Measurements from ENCODE around the gene C2orf69. TPM values are rescaled to one million over a fixed set of nuclear protein-coding genes. Genes with fewer than 3 reads are reported as not detected.

Gene C2orf69
- total and polyA plus RNA-seq, 2 experiments from 2014 or later, result 33.4 to 39.2 TPM

GRCh38 chr2:199922856-199923255 is 11.8 kb downstream of the C2orf69 start:
- peak overlapping the region; percentile 66 for H3K27ac Mint-ChIP-seq
- peaks cover 31% of the 10 kb centered on the region for H3K4me1 Mint-ChIP-seq
- Histone ChIP-seq H3K4me3 (no peak overlapping the region), H3K9me2 (ENCODE audit: insufficient read depth) (no peaks in the 10 kb centered on the region), H3K36me3 (ENCODE audit: insufficient read depth) (peaks cover 1% of the 10 kb centered on the region; the same call in 1 of the 2 replicates), H3F3A (replicated peaks; ENCODE audit: low read depth) (no peaks in the 10 kb centered on the region), H3K79me2 (replicated peaks; ENCODE audit: insufficient read depth) (peaks cover 92% of the 10 kb centered on the region), H3K4me1 (ENCODE audit: insufficient read depth) (peaks cover 35% of the 10 kb centered on the region), H3K27me3 (ENCODE audit: insufficient read depth) (no peaks in the 10 kb centered on the region), H3K4me2 (0 out of 2 replicates have a peak overlapping the region, but pooled peaks have one; percentile 25), H3K27ac (ENCODE audit: low read depth) (0 out of 2 replicates have a peak overlapping the region, but pooled peaks have one; percentile 42), H4K20me1 (replicated peaks; ENCODE audit: insufficient read depth) (peaks cover 50% of the 10 kb centered on the region), H2AFZ (no peak overlapping the region)
- TF ChIP-seq, protein P1, sequence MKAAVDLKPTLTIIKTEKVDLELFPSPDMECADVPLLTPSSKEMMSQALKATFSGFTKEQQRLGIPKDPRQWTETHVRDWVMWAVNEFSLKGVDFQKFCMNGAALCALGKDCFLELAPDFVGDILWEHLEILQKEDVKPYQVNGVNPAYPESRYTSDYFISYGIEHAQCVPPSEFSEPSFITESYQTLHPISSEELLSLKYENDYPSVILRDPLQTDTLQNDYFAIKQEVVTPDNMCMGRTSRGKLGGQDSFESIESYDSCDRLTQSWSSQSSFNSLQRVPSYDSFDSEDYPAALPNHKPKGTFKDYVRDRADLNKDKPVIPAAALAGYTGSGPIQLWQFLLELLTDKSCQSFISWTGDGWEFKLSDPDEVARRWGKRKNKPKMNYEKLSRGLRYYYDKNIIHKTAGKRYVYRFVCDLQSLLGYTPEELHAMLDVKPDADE (IDR thresholded peaks at IDR 0.05), result no peak
- TF ChIP-seq ZNF331 (CRISPR knock-in tag; IDR thresholded peaks at IDR 0.05; ENCODE audit: low read depth), result no peak
- no peak for TF ChIP-seq EZH2phosphoT487 (IDR thresholded peaks at IDR 0.05; ENCODE audit: unreplicated experiment)
- TF ChIP-seq STAT1 (IDR thresholded peaks at IDR 0.05; ENCODE audit: unreplicated experiment), result no peak
- TF ChIP-seq, protein P2, sequence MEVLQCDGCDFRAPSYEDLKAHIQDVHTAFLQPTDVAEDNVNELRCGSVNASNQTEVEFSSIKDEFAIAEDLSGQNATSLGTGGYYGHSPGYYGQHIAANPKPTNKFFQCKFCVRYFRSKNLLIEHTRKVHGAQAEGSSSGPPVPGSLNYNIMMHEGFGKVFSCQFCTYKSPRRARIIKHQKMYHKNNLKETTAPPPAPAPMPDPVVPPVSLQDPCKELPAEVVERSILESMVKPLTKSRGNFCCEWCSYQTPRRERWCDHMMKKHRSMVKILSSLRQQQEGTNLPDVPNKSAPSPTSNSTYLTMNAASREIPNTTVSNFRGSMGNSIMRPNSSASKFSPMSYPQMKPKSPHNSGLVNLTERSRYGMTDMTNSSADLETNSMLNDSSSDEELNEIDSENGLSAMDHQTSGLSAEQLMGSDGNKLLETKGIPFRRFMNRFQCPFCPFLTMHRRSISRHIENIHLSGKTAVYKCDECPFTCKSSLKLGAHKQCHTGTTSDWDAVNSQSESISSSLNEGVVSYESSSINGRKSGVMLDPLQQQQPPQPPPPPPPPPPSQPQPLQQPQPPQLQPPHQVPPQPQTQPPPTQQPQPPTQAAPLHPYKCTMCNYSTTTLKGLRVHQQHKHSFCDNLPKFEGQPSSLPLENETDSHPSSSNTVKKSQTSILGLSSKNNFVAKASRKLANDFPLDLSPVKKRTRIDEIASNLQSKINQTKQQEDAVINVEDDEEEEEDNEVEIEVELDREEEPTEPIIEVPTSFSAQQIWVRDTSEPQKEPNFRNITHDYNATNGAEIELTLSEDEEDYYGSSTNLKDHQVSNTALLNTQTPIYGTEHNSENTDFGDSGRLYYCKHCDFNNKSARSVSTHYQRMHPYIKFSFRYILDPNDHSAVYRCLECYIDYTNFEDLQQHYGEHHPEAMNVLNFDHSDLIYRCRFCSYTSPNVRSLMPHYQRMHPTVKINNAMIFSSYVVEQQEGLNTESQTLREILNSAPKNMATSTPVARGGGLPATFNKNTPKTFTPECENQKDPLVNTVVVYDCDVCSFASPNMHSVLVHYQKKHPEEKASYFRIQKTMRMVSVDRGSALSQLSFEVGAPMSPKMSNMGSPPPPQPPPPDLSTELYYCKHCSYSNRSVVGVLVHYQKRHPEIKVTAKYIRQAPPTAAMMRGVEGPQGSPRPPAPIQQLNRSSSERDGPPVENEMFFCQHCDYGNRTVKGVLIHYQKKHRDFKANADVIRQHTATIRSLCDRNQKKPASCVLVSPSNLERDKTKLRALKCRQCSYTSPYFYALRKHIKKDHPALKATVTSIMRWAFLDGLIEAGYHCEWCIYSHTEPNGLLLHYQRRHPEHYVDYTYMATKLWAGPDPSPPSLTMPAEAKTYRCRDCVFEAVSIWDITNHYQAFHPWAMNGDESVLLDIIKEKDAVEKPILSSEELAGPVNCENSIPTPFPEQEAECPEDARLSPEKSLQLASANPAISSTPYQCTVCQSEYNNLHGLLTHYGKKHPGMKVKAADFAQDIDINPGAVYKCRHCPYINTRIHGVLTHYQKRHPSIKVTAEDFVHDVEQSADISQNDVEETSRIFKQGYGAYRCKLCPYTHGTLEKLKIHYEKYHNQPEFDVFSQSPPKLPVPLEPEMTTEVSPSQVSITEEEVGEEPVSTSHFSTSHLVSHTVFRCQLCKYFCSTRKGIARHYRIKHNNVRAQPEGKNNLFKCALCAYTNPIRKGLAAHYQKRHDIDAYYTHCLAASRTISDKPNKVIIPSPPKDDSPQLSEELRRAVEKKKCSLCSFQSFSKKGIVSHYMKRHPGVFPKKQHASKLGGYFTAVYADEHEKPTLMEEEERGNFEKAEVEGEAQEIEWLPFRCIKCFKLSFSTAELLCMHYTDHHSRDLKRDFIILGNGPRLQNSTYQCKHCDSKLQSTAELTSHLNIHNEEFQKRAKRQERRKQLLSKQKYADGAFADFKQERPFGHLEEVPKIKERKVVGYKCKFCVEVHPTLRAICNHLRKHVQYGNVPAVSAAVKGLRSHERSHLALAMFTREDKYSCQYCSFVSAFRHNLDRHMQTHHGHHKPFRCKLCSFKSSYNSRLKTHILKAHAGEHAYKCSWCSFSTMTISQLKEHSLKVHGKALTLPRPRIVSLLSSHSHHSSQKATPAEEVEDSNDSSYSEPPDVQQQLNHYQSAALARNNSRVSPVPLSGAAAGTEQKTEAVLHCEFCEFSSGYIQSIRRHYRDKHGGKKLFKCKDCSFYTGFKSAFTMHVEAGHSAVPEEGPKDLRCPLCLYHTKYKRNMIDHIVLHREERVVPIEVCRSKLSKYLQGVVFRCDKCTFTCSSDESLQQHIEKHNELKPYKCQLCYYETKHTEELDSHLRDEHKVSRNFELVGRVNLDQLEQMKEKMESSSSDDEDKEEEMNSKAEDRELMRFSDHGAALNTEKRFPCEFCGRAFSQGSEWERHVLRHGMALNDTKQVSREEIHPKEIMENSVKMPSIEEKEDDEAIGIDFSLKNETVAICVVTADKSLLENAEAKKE (CRISPR knock-in tag; IDR thresholded peaks at IDR 0.05), result no peak
- no peak for TF ChIP-seq POLR2AphosphoS5 (IDR thresholded peaks at IDR 0.05; ENCODE audit: low read depth)
- no peak for TF ChIP-seq REST (IDR thresholded peaks at IDR 0.05; ENCODE audit: unreplicated experiment)
- no peak for TF ChIP-seq JUNB (IDR thresholded peaks at IDR 0.05; ENCODE audit: unreplicated experiment)
- TF ChIP-seq NANOG (IDR thresholded peaks at IDR 0.05; ENCODE audit: borderline replicate concordance), result no peak
- peaks cover 7% of the 10 kb centered on the region for H3K27me3 Mint-ChIP-seq (ENCODE audit: insufficient read depth, low read depth, poor library complexity)
- ATAC-seq (peak; percentile 38; the same call in 2 of the 3 replicates), DNase-seq (ENCODE audit: low spot score) (no peak)
- no peak overlapping the region for H3K4me3 Mint-ChIP-seq
- H3K9me3 Mint-ChIP-seq, result peaks cover 7% of the 10 kb centered on the region; the same call in 2 of the 3 replicates
- H3K36me3 Mint-ChIP-seq (ENCODE audit: low read depth), result peaks cover 45% of the 10 kb centered on the region

Measured in GM23338 (cell line).